A204.1 (cell line): ENCODE results near the gene CHRNA5.
"Not testable (repeated sequence)": the region's sequence is repeated elsewhere in the genome, so short reads cannot be mapped to it uniquely, and the experiment has no call there.

Experiments
- FAIRE-seq: peaks from 2 replicates; lab custom pipeline; 2012; peaks lifted over from hg19 to GRCh38; lab: Jason Lieb, UNC

The CHRNA5 gene

GRCh38 chr15:78565951-78566774 is 843 bp downstream of the CHRNA5 start:
- FAIRE-seq: no peak

- FAIRE-seq: no peak
Observed at GRCh38 chr15:78567531-78567930, 2.2 kb downstream of the CHRNA5 start.

GRCh38 chr15:78570710-78571109 is 5.4 kb downstream of the CHRNA5 start:
- no peak for FAIRE-seq

GRCh38 chr15:78571382-78571781 is 6.1 kb downstream of the CHRNA5 start:
- no peak for FAIRE-seq

- no peak for FAIRE-seq
Observed at GRCh38 chr15:78573416-78573815, 8.1 kb downstream of the CHRNA5 start.

GRCh38 chr15:78574944-78575343 is 9.6 kb downstream of the CHRNA5 start:
- peak; percentile 9 for FAIRE-seq

GRCh38 chr15:78597583-78597982 is 32.3 kb downstream of the CHRNA5 start:
- FAIRE-seq: no peak

GRCh38 chr15:78598348-78598747 is 33.0 kb downstream of the CHRNA5 start:
- no peak for FAIRE-seq

- FAIRE-seq: no peak
Observed at GRCh38 chr15:78599189-78599588, 33.9 kb downstream of the CHRNA5 start.

- FAIRE-seq: no peak
Observed at GRCh38 chr15:78603467-78603866, 38.1 kb downstream of the CHRNA5 start.

- no peak for FAIRE-seq
Observed at GRCh38 chr15:78604420-78604819, 39.1 kb downstream of the CHRNA5 start.

GRCh38 chr15:78605201-78605600 is 39.9 kb downstream of the CHRNA5 start:
- no peak for FAIRE-seq

- FAIRE-seq: no peak
Observed at GRCh38 chr15:78605680-78606079, 40.4 kb downstream of the CHRNA5 start.

GRCh38 chr15:78609551-78609950 is 44.2 kb downstream of the CHRNA5 start:
- FAIRE-seq: not testable (repeated sequence)

GRCh38 chr15:78614021-78614420 is 48.7 kb downstream of the CHRNA5 start:
- no peak for FAIRE-seq

- no peak for FAIRE-seq
Observed at GRCh38 chr15:78615151-78615589, 49.9 kb downstream of the CHRNA5 start.

- no peak for FAIRE-seq
Observed at GRCh38 chr15:78616506-78616905, 51.2 kb downstream of the CHRNA5 start.

- no peak for FAIRE-seq
Observed at GRCh38 chr15:78617076-78617475, 51.8 kb downstream of the CHRNA5 start.

GRCh38 chr15:78617516-78617915 is 52.2 kb downstream of the CHRNA5 start:
- FAIRE-seq: no peak

GRCh38 chr15:78618064-78618463 is 52.7 kb downstream of the CHRNA5 start:
- FAIRE-seq: no peak

GRCh38 chr15:78618490-78618934 is 53.2 kb downstream of the CHRNA5 start:
- FAIRE-seq: peak; percentile 95

GRCh38 chr15:78619022-78619950 is 54.0 kb downstream of the CHRNA5 start:
- FAIRE-seq: no peak

- no peak for FAIRE-seq
Observed at GRCh38 chr15:78620021-78620526, 54.8 kb downstream of the CHRNA5 start.
